Measurements from ENCODE around the gene ATG4B.

ATG4B gene

GRCh38 chr2:241599615-241600014, 37.9 kb upstream of the ATG4B start:
- Histone ChIP-seq H3K36me3 (ENCODE audit: insufficient read depth) (no peaks in the 10 kb centered on the region; the same call in 1 of the 2 replicates), H4K20me1 (ENCODE audit: insufficient read depth) (no peaks in the 10 kb centered on the region), H3K79me2 (ENCODE audit: insufficient read depth, low read depth) (no peaks in the 10 kb centered on the region), H3K27ac (no peak overlapping the region), H3K9ac (no peak overlapping the region), H3K4me1 (ENCODE audit: low read depth, poor library complexity, severe bottlenecking) (no peaks in the 10 kb centered on the region), H3K4me2 (no peak overlapping the region), H3K4me3 (IDR thresholded peaks at IDR 0.05; ENCODE audit: insufficient read depth, low read depth, low read length) (no peak overlapping the region), H2AFZ (ENCODE audit: low read depth) (no peak overlapping the region), H3K27me3 (ENCODE audit: insufficient read depth, low read depth) (no peaks in the 10 kb centered on the region)
- TF ChIP-seq CTCF (conservative IDR thresholded peaks at IDR 0.05; ENCODE audit: low read depth, low read length) = no peak

GRCh38 chr2:241601841-241602240, 35.7 kb upstream of the ATG4B start:
- Histone ChIP-seq H3K9ac (no peak overlapping the region), H3K27ac (no peak overlapping the region), H3K4me3 (IDR thresholded peaks at IDR 0.05; ENCODE audit: insufficient read depth, low read depth, low read length) (no peak overlapping the region), H2AFZ (ENCODE audit: low read depth) (no peak overlapping the region), H4K20me1 (ENCODE audit: insufficient read depth) (no peaks in the 10 kb centered on the region), H3K4me2 (no peak overlapping the region), H3K36me3 (ENCODE audit: insufficient read depth) (no peaks in the 10 kb centered on the region; the same call in 1 of the 2 replicates), H3K79me2 (ENCODE audit: insufficient read depth, low read depth) (no peaks in the 10 kb centered on the region), H3K27me3 (ENCODE audit: insufficient read depth, low read depth) (no peaks in the 10 kb centered on the region), H3K4me1 (ENCODE audit: low read depth, poor library complexity, severe bottlenecking) (no peaks in the 10 kb centered on the region)
- TF ChIP-seq CTCF (conservative IDR thresholded peaks at IDR 0.05; ENCODE audit: low read depth, low read length) = no peak

GRCh38 chr2:241602720-241603119, 34.8 kb upstream of the ATG4B start:
- no peak overlapping the region for H3K4me2 ChIP-seq
- no peak overlapping the region for H2AFZ ChIP-seq (ENCODE audit: low read depth)
- no peaks in the 10 kb centered on the region for H3K79me2 ChIP-seq (ENCODE audit: insufficient read depth, low read depth)
- no peak for TF ChIP-seq CTCF (conservative IDR thresholded peaks at IDR 0.05; ENCODE audit: low read depth, low read length)
- H3K4me1 ChIP-seq (ENCODE audit: low read depth, poor library complexity, severe bottlenecking) = no peaks in the 10 kb centered on the region
- H3K36me3 ChIP-seq (ENCODE audit: insufficient read depth) = no peaks in the 10 kb centered on the region; the same call in 1 of the 2 replicates
- no peak overlapping the region for H3K9ac ChIP-seq
- no peak overlapping the region for H3K4me3 ChIP-seq (IDR thresholded peaks at IDR 0.05; ENCODE audit: insufficient read depth, low read depth, low read length)
- no peaks in the 10 kb centered on the region for H4K20me1 ChIP-seq (ENCODE audit: insufficient read depth)
- H3K27ac ChIP-seq = no peak overlapping the region
- no peaks in the 10 kb centered on the region for H3K27me3 ChIP-seq (ENCODE audit: insufficient read depth, low read depth)

GRCh38 chr2:241603686-241604085, 33.8 kb upstream of the ATG4B start:
- no peak overlapping the region for H2AFZ ChIP-seq (ENCODE audit: low read depth)
- H3K27me3 ChIP-seq (ENCODE audit: insufficient read depth, low read depth) = no peaks in the 10 kb centered on the region
- H4K20me1 ChIP-seq (ENCODE audit: insufficient read depth) = no peaks in the 10 kb centered on the region
- H3K36me3 ChIP-seq (ENCODE audit: insufficient read depth) = no peaks in the 10 kb centered on the region; the same call in 1 of the 2 replicates
- no peak overlapping the region for H3K4me3 ChIP-seq (IDR thresholded peaks at IDR 0.05; ENCODE audit: insufficient read depth, low read depth, low read length)
- H3K4me2 ChIP-seq = no peak overlapping the region
- TF ChIP-seq CTCF (conservative IDR thresholded peaks at IDR 0.05; ENCODE audit: low read depth, low read length) = no peak
- no peaks in the 10 kb centered on the region for H3K79me2 ChIP-seq (ENCODE audit: insufficient read depth, low read depth)
- no peaks in the 10 kb centered on the region for H3K4me1 ChIP-seq (ENCODE audit: low read depth, poor library complexity, severe bottlenecking)
- no peak overlapping the region for H3K27ac ChIP-seq
- H3K9ac ChIP-seq = no peak overlapping the region
